DMS79 (cell line): Measurements from ENCODE around the gene CALM1.
"Not testable (repeated sequence)": the region's sequence is repeated elsewhere in the genome, so short reads cannot be mapped to it uniquely, and the experiment has no call there.

Source experiments
- DNase-seq: peaks from one replicate; lab custom pipeline; 2025; lab: John Stamatoyannopoulos, UW

Gene CALM1

GRCh38 chr14:90383731-90384542, 12.9 kb upstream of the CALM1 start:
- DNase-seq = peak; percentile 89

DNA sequence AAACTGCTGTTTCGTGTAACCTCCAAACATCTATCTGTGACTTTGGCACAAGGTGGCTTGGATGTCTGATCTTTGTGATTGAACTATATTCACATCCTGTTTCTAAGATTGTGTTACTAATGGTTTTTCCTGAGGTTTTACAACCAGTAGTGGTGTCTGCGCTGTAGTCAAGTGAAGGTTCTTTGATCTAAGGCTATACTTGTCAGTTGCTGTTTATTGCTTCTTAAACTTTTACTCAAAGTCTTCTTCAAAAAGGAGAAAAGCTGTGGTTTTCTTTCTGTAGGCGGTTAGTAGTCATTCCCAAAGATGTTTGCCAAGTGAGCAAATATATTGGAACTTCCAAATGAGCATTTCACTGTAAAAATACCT, 12.3 kb upstream of the CALM1 start:
- DNase-seq = no peak

DNA sequence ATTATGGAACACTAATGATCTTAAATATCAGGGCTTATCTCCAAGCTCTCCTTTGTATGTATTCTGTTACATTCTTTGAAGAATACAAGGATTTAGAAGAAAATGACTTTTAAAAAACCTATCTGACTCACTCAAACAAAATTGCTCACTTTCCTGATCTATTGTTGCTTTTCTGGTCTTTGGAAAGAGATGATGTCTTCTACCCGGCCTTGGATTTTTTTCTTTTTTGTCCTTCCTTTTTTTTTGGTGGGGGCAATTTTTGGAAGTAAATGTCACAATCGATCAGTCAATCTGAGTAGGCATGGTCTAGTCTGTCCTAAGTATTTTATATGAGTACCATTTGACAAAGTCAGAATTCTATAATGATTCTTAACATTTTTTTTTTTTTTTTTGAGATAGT, 10.5 kb upstream of the CALM1 start:
- DNase-seq = no peak

DNA sequence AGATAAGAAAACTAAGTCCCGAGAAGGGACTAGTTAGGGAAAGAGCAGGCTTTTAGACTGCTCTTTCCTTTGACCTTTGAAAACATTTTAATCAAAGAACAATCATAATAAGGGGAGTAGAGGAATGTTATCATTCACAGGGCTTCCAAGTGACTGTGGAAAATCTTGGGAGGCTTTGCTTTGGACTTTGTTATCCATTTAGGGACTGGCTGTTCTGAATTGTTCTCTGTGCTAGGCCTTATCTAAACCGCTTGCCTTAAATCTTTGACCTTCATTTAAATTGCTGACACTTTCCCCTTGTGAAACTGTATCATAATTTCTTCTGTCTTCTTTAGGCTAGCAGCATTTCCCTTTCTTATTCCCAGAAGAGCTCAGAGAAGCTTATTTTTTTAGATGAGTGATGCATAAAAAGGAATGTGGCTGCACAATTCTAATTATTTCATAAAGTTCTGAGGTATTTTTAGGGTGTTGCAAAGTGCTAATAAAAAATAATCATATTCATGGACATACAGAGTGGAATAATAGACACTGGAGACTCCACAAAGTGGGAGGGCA, 9.5 kb upstream of the CALM1 start:
- no peak for DNase-seq

DNA sequence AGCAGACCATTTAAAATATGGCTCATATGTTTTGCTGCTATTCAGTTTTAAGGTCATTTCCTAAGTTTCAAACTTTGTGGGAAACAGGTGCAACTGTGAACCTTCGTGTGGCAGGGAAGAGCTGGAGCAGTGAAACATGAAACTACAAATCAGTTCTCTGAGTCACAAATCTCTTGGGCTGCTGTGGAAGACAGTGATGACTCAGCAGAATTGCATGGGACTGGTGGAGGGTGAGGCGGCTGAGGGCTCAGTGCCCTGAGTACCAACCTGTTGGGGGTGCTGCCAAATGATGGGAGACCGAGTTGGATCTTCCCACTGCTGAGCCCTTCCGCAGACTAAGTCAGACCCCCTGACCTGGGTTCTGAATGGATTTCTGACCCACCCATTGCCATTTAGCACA, 8.4 kb upstream of the CALM1 start:
- no peak for DNase-seq

- no peak for DNase-seq
These were observed 7.8 kb upstream of the CALM1 start for GRCh38 chr14:90388982-90389381.

GRCh38 chr14:90393966-90394365, 2.9 kb upstream of the CALM1 start:
- DNase-seq = no peak

DNA sequence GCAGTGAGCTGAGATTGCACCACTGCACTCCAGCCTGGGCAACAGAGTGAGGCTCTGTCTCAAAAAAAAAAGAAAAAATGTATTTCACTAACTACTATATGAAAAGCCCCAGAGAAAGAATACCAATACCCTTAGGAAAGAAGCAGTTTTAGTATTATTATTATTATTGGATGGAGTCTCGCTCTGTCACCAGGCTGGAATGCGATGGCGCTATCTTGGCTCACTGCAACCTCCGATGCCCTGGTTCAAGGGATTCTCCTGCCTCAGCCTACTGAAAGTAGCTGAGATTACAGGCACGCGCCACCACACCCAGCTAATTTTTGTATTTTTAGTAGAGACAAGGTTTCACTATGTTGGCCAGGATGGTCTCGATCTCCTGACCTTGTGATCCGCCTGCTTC, 2.0 kb upstream of the CALM1 start:
- not testable (repeated sequence) for DNase-seq

DNA sequence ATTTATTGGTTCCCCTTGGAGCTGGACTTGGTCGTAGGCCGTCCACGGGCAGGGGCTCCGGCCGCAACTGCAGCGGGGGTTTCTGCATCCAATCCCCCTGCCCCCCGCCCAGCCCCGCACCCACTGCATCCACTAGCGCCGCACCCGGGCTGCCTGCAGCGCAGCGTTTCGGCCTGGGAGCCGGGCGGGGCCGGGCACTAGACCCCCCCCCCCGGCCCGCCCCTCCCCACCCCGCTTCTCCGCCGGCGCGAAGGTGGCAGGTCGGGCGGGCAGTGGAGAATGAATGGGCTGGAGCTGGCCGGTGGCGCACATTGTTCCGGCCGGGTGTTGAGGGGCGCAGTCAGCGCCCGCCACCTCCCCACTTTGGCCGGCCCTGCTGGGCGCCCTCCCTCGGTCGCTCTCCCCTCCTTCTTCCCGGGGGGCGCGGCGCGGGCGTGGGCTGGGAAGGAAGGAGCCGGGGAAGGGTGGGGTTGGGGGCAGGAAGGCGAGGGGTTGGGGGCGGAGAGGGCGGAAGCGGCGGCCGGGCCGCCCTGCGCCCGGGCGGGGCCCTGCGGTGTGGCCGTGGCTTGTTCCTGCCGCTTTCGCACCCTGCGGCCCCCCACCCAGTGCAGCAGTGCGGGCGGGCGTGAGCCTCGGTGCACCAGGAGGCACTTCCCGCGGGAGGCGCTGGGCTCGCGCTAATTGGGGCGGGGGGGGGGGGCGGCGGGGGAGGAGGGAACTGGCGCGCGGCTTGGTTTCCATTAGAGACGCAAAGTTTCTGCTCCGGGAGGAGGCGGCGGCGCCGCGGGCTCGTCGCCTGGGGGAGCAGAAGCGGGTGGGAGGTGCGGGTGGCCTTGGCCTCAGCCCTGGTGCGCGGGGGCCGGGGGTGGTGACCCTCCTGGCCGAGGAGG, 841 bp downstream of the CALM1 start:
- peak; percentile 37 for DNase-seq

GRCh38 chr14:90398315-90398839, 1.5 kb downstream of the CALM1 start:
- peak; percentile 30 for DNase-seq

GRCh38 chr14:90398841-90399540, 2.2 kb downstream of the CALM1 start:
- no peak for DNase-seq

DNA sequence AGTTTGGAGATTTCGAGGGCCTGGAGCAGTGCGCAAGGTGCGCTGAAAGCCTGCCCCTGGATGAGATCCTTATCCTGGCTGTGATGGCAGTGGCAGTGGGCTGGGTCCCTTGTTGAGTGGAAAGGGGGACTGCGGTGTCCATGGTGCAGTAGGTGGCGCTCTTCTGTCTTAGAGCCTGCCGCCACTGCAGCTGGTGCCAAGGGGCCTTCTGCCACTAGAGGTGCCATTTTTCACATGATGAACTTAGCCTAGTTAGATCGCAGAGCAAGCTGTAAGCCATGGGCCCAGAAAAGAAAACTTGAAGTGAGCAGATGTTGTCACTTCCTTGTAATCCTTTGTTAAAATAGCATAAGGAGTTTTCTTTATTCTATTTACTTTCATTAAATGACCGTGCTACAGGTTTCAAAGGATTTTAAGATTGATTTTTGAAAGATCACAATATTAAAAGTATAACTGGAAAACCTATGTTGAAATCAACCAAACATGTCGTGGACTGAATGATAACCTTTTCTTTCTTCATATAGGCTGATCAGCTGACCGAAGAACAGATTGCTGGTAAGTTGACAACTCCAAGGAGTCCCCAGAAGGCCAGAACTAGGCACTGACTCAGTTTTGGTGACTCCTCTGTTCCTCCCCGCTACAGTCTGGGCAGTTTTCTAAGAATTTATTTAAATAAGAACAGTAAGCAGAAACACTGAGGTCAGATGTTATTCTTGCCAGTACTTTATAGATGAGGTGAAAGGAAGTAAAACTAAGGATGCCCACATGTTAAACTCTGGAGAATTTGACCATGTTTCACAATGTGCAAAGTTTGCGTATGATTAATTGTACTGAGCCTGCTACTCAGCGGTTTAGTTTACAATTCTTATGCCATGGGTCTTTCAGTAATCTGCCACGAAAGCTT, 3.0 kb downstream of the CALM1 start:
- peak; percentile 90 for DNase-seq

DNA sequence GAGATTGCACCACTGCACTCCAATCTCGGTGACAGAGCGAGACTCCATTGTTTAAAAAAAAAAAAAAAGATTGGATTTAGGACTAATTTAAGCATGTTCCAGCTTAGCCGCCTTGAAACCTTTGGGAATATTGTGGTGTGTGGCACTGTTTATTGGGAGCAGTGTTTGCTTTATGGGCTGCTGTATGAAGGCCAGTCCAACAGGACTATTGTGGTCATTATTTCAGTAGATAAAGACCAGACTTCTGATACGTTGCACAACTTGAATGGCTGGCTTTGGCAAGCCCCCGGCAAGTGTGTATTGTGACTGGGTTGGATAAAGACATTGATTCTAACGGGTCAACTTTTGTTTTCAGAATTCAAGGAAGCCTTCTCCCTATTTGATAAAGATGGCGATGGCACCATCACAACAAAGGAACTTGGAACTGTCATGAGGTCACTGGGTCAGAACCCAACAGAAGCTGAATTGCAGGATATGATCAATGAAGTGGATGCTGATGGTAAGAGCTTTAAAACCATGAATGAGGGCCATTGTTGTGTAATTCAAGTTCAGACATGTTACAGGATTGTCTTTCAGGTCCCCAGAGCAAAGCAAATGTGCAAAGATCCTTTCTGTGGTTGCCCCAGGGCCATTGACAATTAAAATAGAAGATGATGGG, 4.2 kb downstream of the CALM1 start:
- no peak for DNase-seq

GRCh38 chr14:90402016-90402415, 5.2 kb downstream of the CALM1 start:
- DNase-seq = no peak

DNA sequence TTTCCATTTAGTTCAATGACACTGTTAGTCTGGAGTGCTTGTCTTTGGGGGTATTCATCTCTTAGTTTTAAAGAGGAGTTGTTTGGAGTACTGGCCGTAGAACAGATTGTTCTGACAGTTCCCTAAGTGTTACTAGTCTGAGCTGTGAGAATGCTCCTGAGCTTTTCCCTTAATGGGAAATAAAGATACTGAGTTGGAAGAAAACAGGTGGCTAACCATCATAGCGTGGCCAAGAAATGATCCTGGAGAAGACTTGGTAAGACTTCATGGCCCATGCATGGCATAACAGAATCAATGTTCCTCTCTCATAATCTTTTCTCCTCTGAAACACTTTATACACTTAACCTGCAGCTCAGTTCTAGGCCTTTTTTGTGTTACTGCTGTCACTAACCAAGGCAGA, 6.2 kb downstream of the CALM1 start:
- DNase-seq = no peak

GRCh38 chr14:90405101-90405500, 8.3 kb downstream of the CALM1 start:
- no peak for DNase-seq

DNA sequence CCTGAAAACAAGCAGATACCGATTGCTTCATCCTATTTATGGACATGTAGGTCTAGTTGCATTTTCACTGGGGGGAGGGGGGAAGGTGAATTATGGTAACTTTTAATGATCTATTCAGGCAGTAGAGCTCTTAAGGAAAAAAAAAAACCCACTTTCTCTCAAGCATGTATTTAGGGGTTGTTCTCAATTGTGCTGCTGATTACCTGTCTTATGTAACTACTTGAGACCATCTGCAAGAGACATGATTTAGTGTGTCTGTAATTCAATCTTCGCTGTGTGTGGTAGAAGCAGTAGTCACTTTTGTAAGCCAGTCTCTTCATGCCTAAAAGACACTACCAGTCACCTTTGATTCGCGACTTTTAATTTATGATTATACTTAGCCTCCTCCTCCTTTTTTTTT, 8.9 kb downstream of the CALM1 start:
- DNase-seq = peak; percentile 97

DNA sequence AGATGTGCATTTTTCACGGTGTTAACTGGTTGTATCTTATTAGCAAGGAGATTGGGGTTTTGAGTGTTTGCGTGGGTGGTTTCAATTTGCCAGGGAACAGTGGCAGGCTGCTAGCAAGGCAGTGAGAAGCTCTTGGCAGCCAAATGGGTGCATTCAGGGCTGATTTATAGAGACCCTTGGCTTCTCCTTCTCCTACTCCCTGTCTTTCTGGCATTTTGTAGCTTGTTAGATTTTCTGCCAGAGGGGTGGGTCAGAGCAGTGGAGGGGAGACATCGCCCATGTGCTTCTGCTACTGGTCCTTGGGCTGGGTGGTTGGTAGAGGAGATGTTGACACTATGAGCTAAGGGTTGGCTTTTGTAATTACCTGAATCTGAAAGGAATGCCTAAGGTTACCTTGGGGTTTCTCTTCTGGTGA, 9.6 kb downstream of the CALM1 start:
- peak; percentile 43 for DNase-seq

- no peak for DNase-seq
These were observed 10.4 kb downstream of the CALM1 start for GRCh38 chr14:90407230-90407629.

- DNase-seq = no peak
These were observed 11.9 kb downstream of the CALM1 start for GRCh38 chr14:90408713-90409112.
